OCI-LY1 (cell line): ENCODE data around the gene TMEM200C.

Source experiments
- H2AFZ ChIP-seq: fragments of 200-600 bp; sonication (generic), shearing (Covaris generic); 2 replicates; pipeline ENCODE4 v1.6.0; 2014; ENCODE audit warnings: antibody characterized with exemption, mild to moderate bottlenecking, low read length
- H3F3A ChIP-seq: fragments of 200-600 bp; sonication (generic), shearing (Covaris generic); 2 replicates; pipeline ENCODE4 v1.6.0; 2014; ENCODE audit warnings: mild to moderate bottlenecking, antibody characterized with exemption, low read length, moderate library complexity; ENCODE audit not compliant: insufficient read depth
- H3K27ac ChIP-seq: fragments of 200-600 bp; sonication (generic); 2 replicates; pipeline ENCODE4 v1.5.1; 2014; ENCODE audit warnings: low read length, mixed run types, mild to moderate bottlenecking, low read depth; ENCODE audit not compliant: poor library complexity, severe bottlenecking
- H3K27me3 ChIP-seq: fragments of 200-600 bp; sonication (generic); 2 replicates; pipeline ENCODE4 v1.6.0; 2014; ENCODE audit warnings: antibody characterized with exemption, mild to moderate bottlenecking, low read length, moderate library complexity; ENCODE audit not compliant: insufficient read depth
- H3K36me3 ChIP-seq: fragments of 200-600 bp; sonication (generic); 2 replicates; pipeline ENCODE4 v1.6.1; 2014; ENCODE audit warnings: mild to moderate bottlenecking, antibody characterized with exemption, low read length, moderate library complexity, mixed read lengths; ENCODE audit not compliant: insufficient read depth
- H3K4me1 ChIP-seq: fragments of 200-600 bp; sonication (generic); 2 replicates; pipeline ENCODE4 v1.5.1; 2014; ENCODE audit warnings: mild to moderate bottlenecking, low read length, moderate library complexity; ENCODE audit not compliant: insufficient read depth, severe bottlenecking
- H3K4me2 ChIP-seq: fragments of 200-600 bp; sonication (generic), shearing (Covaris generic); 2 replicates; pipeline ENCODE4 v1.6.1; 2014; ENCODE audit warnings: low read length
- H3K4me3 ChIP-seq: fragments of 200-600 bp; sonication (generic); 2 replicates; pipeline ENCODE4 v1.5.1; 2014; ENCODE audit warnings: low read length, low read depth, mild to moderate bottlenecking, mixed read lengths; ENCODE audit not compliant: poor library complexity, severe bottlenecking
- H3K79me2 ChIP-seq: fragments of 200-600 bp; shearing (Covaris generic); 2 replicates; pipeline ENCODE4 v1.6.1; 2016; ENCODE audit warnings: mixed run types, low read length, mixed read lengths; ENCODE audit not compliant: insufficient read depth
- H3K9ac ChIP-seq: fragments of 200-600 bp; sonication (generic), shearing (Covaris generic); 2 replicates; pipeline ENCODE4 v1.6.1; 2014; ENCODE audit warnings: mild to moderate bottlenecking, low read length, mixed read lengths
- H3K9me2 ChIP-seq: fragments of 200-600 bp; sonication (generic), shearing (Covaris generic); 2 replicates; pipeline ENCODE4 v1.6.1; 2014; ENCODE audit warnings: low read depth, mild to moderate bottlenecking, low read length, mixed read lengths
- H3K9me3 ChIP-seq: fragments of 200-600 bp; shearing (Covaris generic); 2 replicates; pipeline ENCODE4 v1.6.1; 2014; ENCODE audit warnings: low read length, mixed read lengths
- H4K20me1 ChIP-seq: fragments of 200-600 bp; sonication (generic), shearing (Covaris generic); 2 replicates; pipeline ENCODE4 v1.6.0; 2016; ENCODE audit warnings: mild to moderate bottlenecking, low read length; ENCODE audit not compliant: insufficient read depth
- EZH2 ChIP-seq: fragments of 200-600 bp; sonication (generic), shearing (Covaris generic); IDR thresholded peaks from 2 replicates; pipeline ENCODE4 v1.8.0; 2017; ENCODE audit warnings: borderline replicate concordance, mixed run types, mild to moderate bottlenecking, antibody characterized with exemption, low read length, moderate library complexity, mixed read lengths
- TF ChIP-seq, protein P1 (sequence below): fragments of 200-600 bp; sonication (generic), shearing (Covaris generic); IDR thresholded peaks from 2 replicates; pipeline ENCODE4 v1.5.1; 2017; ENCODE audit warnings: mild to moderate bottlenecking, antibody characterized with exemption, low read length, moderate library complexity, mixed read lengths

Gene TMEM200C

DNA sequence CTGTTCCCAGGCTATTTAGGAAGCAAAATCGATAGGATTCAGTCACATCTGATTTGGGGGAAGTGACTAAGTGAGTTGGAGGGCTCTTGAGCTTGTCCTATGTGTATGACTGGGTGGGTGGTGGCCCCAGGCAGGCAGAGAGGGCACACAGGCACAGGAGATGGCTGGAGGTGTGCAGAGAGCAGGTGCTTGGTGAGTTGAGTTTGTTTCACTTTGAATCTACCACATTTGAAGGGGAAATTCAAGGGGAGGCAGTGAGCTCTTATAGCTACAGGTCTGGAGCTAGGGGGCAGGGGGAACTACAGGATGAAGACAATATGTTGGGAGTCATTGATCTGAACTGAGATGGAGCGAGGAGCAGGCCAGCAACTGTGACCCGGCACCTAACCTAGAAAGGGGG is 42.5 kb upstream of the TMEM200C start:
- TF ChIP-seq EZH2, result no peak
- TF ChIP-seq, protein P1, sequence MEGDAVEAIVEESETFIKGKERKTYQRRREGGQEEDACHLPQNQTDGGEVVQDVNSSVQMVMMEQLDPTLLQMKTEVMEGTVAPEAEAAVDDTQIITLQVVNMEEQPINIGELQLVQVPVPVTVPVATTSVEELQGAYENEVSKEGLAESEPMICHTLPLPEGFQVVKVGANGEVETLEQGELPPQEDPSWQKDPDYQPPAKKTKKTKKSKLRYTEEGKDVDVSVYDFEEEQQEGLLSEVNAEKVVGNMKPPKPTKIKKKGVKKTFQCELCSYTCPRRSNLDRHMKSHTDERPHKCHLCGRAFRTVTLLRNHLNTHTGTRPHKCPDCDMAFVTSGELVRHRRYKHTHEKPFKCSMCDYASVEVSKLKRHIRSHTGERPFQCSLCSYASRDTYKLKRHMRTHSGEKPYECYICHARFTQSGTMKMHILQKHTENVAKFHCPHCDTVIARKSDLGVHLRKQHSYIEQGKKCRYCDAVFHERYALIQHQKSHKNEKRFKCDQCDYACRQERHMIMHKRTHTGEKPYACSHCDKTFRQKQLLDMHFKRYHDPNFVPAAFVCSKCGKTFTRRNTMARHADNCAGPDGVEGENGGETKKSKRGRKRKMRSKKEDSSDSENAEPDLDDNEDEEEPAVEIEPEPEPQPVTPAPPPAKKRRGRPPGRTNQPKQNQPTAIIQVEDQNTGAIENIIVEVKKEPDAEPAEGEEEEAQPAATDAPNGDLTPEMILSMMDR, result no peak
- Histone ChIP-seq H3K36me3 (no peaks in the 10 kb centered on the region), H3K4me1 (no peaks in the 10 kb centered on the region), H3K79me2 (no peaks in the 10 kb centered on the region), H3K27me3 (no peaks in the 10 kb centered on the region), H3K9me2 (no peaks in the 10 kb centered on the region), H3F3A (no peaks in the 10 kb centered on the region), H3K4me3 (no peak overlapping the region), H3K9me3 (no peaks in the 10 kb centered on the region), H3K9ac (no peak overlapping the region), H2AFZ (no peak overlapping the region), H3K27ac (no peak overlapping the region), H3K4me2 (no peak overlapping the region), H4K20me1 (no peaks in the 10 kb centered on the region)

DNA sequence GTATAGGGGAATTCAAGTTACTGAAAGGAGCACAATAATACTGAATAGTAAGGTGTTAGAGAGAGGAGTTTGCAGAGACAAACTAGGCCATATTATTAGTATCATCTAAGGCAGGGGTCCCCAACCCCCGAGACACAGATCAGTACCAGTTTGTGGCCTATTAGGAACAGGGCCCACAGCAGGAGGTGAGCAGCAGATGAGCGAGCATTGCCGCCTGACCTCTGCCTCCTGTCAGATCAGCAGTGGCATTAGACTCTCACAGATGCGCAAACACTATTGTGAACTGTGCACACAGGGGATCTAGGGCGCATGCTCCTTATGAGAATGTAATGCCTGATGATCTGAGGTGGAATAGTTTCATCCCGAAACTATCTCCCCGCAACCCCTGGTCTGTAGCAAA is 41.8 kb upstream of the TMEM200C start:
- H3K9ac ChIP-seq, result no peak overlapping the region
- no peaks in the 10 kb centered on the region for H3K36me3 ChIP-seq
- no peaks in the 10 kb centered on the region for H3F3A ChIP-seq
- H3K27ac ChIP-seq, result no peak overlapping the region
- H3K27me3 ChIP-seq, result no peaks in the 10 kb centered on the region
- no peak overlapping the region for H3K4me3 ChIP-seq
- H4K20me1 ChIP-seq, result no peaks in the 10 kb centered on the region
- H2AFZ ChIP-seq, result no peak overlapping the region
- H3K9me2 ChIP-seq, result no peaks in the 10 kb centered on the region
- H3K4me1 ChIP-seq, result no peaks in the 10 kb centered on the region
- H3K4me2 ChIP-seq, result no peak overlapping the region
- no peaks in the 10 kb centered on the region for H3K79me2 ChIP-seq
- TF ChIP-seq EZH2, result no peak
- TF ChIP-seq, protein P1, result no peak
- H3K9me3 ChIP-seq, result no peaks in the 10 kb centered on the region

DNA sequence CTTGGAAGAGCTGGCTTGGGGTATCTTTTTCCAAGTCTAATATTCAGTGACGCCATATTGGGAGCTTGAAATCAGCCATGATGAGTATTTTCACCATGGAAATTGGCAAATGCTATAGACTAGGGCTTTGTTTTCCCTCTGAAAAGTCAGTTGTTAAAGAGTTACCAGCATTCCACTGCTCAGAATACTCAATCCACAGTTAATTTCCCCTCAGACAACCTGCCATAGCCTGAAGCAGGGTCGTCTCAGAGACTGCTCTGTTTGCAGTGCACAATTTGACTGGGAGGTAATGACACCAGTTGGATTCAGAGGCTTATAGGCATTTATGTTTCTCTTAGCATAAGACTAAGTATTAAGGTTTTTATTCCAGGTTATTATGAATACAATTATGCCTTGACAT is 35.5 kb upstream of the TMEM200C start:
- Histone ChIP-seq H3F3A (no peaks in the 10 kb centered on the region), H3K27me3 (no peaks in the 10 kb centered on the region), H2AFZ (no peak overlapping the region), H3K9me3 (peaks cover 9% of the 10 kb centered on the region; the same call in 1 of the 2 replicates), H3K4me3 (no peak overlapping the region), H3K27ac (no peak overlapping the region), H3K4me1 (no peaks in the 10 kb centered on the region), H4K20me1 (no peaks in the 10 kb centered on the region), H3K79me2 (no peaks in the 10 kb centered on the region), H3K9me2 (no peaks in the 10 kb centered on the region), H3K4me2 (no peak overlapping the region), H3K9ac (no peak overlapping the region), H3K36me3 (no peaks in the 10 kb centered on the region)
- no peak for TF ChIP-seq EZH2
- TF ChIP-seq, protein P1, result no peak
